GM18867 (cell line): ENCODE data around the gene CLCN7.
A peak's percentile ranks its signal among the peaks of the same experiment; 100 is the strongest.

Experiments used
- ATAC-seq: cut with Tn5 transposase; IDR thresholded peaks from one replicate; pipeline ENCODE4 v1.9.1; 2021; ENCODE audit warnings: mild to moderate bottlenecking, moderate library complexity; ENCODE audit not compliant: unreplicated experiment

Gene CLCN7

DNA sequence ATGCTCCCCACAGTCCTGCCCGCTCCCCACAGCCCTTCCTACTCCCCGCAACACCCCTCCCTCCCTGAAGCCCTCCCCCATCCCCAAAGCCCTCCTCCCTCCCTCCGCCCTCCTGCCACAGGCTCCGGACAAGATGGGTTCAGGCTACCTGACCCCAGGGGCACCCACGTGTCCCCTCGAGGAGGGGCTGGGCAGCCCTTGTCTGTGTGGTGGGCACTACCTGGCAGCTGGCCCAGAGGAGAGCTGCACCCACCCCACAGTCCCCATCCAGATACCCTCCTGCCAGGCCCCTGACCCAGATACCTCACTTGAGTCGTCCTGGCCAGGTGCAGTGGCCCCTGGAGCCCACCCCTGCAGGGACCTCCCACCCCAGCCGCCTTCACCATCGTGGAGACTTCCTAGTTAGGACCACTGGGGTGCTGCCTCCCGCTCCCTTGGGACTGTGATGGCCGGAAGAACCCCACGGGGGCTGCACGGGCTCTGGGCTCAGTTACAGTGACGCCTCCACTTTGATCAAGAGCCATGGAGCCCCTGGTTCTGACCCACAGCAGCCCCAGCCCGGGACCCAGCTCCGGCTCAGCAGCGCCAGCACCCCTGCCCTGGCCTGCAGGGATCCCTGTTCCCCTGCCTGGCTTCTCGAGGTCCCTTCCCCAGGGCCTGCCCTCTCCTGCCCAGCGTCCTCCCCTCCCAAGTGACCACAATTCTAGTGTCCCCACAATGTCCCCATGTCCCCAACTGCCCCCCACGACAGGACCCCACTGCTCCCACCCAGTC, 43.1 kb downstream of the CLCN7 start:
- no peak for ATAC-seq

DNA sequence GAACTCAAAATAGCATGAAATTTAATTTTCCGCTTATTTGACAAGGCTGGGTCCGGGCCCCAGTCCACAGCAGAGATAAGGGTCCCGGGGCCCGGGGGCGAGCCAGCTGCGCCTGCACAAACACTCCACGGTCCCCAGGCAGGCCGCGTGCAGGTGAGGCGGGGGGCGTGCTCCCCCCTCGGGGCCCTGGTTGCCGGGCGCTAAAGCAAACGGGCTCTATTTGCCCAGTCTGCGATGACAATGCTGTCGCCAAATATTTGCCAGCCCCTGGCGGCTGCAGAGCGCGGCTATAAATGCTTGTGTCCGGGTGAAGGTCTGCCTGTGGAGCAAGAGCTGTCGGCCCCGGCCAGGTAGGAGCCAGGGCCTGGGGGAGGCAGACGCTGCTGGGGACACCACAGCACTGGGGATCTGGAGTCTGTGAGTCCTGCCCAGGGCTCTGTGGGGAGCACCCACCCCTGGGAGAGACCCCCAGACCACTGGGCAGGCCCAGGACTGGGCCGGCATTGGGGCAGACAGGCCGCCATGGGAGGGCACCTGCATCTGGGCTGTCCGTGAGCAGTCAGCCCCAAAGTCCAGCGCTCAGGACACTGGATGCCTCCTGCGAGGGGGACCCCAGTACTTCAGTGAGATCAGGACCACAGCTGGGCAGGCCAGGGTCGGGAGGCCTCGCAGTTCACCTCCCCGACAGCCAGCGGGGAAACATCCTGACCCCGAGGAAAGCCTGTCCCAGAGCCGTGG, 43.9 kb downstream of the CLCN7 start, which contains the start of gene PERCC1:
PERCC1 (plus strand) TSS at position 320 of the 738 bp plus-strand sequence. CDS start 1,516 bp downstream, outside the sequence.
- ATAC-seq: no peak

DNA sequence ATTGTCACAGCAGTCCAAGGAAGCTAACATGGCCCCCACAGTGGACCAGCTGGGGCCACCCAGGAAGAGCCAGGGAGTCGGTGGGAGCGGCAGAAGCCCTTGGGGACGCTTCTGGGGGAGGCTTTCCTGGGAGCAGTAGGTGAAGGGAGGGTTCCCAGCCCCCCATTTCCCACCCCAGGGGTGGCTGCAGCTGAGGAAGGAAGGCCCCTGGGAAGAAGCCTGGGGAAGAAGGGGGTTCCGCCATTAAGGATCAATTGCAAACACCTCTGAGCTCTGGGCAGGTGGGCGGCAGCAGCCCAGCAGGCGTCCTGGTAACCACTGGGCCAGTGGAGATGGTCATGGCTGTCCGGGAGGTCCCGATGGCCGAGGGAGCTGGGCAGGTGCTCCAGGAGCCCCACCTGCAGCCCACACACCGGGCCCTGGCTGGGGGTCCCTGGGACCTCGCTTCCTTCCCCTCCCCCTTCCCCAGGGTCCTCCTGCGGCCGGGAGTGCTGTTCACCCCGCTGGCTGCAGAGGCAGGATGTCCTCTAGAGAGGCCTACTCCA, 44.5 kb downstream of the CLCN7 start:
- no peak for ATAC-seq

DNA sequence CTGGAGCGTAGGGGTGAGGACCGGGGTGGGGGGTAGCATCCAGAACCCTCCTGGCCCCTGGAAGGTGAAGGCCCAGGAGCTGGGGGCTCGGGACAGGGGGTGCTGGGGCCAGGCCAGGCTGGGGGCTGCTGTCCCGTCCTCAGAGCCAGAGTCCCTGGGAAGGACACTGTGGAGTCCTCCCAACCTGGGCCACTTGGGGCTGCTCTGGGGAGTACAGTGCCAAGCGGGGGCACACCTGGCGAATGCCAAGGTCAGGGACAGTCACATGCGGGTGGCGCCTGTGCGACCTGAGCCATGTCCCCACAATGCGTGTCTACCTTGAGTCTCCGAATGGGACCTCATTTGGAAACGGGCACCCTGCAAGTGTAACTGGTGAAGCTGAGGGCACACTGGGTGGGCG, 45.2 kb downstream of the CLCN7 start:
- ATAC-seq: no peak

DNA sequence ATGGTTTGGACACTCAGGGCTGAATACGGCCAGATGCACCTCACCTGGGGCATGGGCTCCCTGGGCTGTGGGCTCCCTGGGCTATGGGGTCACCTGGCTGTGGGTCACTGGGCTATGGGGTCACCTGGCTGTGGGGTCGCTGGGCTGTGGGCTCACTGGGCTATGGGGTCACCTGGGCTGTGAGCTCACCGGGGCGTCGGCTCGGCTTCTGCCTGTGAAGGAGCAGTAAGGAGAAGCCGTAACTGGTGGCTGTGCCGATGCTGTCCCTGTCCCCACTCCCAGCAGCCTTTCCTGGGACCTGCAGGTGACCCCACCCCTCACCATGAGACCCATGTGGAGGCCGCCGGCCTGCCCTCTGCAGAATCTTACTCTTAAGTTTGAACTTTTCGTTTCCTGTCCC, 45.8 kb downstream of the CLCN7 start:
- ATAC-seq: no peak

DNA sequence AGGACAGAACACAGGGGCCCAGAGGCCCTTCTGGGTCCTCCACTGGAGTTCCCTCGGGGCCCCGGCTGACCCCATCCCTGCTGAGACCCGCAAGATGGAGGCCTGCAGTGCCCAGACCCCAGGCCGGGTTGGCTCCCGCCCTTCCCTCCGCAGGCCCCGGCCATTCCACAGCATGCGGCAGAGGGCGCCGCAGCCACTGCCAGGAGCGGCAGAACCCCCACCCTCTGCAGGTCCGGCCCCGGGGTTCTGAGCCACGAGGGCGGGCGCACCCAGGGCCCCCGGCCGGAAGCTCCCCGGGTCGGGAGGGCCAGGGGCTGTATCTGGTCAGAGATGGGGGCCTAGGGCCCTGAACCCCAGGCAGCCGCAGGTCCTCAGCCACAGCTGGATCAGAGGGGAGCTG, 46.3 kb downstream of the CLCN7 start:
- no peak for ATAC-seq

DNA sequence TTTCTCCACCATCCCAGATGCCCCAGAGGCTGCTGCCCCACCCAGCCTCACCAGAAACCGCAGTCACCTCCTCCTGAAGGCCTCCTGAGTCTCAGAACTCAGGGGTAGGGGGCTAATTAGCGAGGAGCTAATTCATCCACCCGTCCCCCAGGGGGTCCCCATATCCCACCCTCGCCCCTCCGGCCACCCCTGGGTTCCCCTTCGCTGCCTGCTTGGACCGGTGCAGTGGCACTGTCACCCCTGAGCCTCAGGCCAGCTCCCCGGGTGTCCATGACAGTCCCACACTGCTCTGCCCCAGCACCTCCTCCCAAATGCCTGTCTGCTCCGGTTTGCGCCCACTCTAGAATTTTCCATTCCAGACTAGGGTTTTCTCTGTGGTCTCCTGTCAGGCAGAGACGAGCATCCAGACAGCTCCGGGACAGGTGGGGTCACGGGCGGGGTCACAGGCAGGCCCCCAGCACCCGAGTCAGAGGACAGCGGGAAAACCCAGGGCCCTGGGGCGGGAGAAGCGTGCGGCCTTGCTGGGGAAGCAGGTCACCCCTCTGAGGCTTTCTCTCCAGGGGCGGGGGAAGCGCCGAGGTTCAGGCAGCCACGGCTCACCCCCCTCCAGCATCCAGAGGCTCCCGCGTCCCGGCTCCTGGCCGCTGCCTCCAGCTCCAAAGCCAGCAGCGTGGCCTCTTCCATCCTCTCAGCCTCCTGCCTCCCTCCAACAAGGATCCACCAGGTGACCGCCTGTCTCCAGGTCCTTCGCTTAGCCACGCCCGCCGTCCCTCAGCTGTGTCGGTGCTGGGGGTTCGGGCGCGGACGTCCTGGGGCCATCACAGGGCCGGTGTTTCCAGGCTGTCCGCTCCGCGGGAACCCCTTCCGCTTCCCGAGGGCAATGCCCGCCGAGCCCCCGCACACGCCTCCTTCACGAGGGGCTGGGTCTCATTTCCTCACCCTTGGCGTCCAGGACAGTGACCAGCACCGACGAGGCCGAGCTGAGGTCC, 47.1 kb downstream of the CLCN7 start:
- ATAC-seq: no peak

DNA sequence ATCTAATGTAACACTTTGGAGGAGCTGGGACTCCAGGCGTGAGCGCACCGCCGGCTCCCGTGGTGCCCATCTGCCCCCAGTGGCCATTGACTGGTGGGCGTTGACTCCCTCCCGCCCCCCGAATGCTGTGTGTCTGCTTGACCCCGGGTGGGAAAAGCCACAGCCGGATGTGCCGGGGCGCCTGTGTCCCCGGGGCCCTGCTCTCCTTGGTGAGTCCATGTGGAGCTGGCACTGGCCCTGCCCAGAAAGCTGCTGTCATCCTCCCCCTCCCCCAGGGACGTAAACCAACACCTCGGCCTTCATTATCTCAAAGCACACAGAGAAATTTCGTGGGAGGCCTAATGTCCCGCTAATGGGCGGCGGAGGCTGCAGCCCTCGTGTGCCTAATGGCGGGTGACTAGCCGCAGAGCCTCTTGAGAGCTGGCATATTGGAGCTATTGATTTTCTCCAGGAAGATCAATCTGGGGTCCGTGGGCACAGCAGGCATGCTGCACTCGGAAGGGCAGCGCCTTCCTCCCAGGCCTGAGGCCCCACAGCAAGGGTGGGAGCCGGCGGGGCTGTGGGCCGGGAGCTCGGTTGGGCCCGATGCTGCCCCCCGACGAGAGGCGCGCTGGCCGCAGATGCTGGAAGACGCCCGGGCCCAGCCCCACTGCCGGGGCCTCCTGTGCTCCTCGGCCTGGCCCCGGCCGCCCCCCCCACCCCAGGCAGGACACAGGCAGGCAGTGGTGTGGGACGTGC, 47.9 kb downstream of the CLCN7 start:
- ATAC-seq: no peak

DNA sequence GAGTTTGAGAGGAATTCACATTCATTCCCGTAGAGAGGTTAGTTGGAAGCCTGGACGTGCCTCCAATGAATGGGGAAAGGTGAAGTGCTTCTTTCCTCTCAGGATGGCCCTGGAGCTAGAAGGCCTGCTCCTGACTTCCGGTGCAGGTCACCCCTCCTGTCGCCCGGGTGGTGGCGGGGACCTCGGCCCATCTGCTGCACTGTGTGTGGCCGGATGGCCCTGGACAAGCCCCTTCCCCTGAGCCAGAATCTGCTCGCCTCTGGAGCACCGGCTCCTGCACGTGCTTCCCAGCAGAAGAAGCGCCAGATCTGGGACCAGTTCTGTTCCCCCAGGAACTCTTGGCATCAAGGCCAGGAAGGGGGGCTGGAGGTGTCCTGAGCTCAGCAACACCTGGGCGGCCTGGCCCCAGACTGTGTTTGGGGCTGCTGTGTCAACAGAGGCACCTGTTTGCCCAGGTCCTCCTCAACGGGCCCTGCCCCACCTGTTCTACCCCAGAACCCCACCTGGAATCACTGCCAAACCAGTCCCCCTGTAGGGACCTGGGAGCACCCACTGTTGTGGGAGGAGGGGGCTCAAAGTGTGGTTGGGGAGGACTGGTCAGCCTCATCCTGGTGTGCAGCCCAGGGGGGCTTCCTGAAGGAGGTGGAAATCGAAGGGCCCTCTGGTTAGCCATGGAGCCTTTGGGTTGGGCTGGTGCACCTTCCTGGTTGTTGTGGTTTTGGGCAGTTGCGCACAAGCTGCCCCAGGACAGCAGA, 49.0 kb downstream of the CLCN7 start:
- ATAC-seq: no peak

DNA sequence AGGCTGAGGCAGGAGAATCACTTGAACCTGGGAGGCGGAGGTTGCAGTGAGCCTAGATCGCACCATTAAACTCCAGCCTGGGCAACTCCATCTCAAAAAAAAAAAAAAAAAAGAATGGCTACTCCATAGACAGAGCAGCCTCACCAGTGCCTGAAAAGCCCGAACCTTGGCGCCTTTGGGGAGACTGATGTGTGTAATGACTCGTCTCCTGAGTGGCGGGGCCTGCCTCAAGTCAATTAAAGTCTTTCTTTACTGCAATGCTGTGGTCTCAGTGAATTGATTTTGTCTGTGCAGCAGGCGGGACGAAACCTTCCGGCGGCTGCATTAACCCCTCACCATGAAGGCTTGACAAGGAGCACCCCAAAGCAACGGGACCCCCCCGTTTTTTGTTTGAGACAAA, 50.8 kb downstream of the CLCN7 start:
- no peak for ATAC-seq

DNA sequence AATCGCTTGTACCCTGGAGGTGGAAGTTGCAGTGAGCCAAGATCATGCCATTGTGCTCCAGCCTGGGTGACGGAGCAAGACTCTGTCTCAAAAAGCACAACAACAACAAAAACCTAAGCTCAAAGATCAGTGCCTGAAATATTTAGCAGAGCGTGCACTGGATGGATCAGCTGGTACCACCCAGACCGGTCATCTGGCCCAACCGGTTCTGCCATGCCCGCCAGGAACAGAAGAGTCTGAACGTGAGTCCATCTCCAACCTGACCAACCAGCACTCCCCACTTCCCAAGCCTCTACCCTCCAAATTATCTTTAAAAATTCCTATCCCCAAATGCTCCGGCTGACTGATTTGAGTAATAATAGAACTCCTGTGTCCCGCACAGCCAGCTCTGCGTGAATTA, 52.8 kb downstream of the CLCN7 start:
- no peak for ATAC-seq

DNA sequence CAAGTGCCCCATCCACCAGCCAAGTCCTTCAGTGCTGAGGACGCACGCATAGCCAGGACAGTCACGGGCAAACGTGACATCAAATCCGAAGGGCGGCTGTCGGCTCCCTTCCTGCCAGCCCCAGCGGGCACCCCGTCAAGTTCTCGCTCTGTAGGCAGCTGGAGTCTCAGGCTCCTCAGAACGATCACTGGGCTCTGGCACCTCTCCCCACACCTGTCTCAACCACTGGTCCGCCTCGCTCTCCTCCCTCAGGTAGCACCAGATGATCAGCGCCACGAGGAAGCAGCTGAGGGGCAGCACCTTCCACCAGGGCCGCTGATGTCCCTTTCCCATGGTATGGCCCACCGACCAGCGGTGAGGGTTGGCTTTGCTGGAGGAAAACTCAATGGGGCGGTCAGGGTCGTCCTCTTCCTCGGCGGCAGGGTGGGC, 54.7 kb downstream of the CLCN7 start:
- peak; percentile 20 for ATAC-seq

DNA sequence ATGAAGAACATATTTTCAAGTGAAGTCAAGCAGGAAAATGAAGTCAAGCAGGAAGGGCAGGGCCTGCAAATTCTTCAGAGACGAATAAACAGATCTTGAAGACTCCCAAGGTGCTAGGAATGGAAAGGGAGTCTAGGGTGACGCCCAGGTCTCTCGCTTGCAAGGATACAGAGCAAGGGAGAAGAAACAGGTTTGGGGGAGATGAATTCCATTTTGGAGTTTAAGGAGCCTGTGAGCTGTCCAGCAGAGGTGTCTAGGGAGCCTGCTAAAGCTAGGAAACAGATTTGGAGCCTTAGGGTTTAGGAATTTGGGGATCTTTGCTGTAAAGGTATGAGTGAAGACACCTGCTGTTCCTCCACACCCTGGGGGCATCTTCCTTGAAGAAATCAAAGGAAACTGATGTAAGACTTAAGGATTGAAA, 58.3 kb downstream of the CLCN7 start:
- ATAC-seq: no peak

DNA sequence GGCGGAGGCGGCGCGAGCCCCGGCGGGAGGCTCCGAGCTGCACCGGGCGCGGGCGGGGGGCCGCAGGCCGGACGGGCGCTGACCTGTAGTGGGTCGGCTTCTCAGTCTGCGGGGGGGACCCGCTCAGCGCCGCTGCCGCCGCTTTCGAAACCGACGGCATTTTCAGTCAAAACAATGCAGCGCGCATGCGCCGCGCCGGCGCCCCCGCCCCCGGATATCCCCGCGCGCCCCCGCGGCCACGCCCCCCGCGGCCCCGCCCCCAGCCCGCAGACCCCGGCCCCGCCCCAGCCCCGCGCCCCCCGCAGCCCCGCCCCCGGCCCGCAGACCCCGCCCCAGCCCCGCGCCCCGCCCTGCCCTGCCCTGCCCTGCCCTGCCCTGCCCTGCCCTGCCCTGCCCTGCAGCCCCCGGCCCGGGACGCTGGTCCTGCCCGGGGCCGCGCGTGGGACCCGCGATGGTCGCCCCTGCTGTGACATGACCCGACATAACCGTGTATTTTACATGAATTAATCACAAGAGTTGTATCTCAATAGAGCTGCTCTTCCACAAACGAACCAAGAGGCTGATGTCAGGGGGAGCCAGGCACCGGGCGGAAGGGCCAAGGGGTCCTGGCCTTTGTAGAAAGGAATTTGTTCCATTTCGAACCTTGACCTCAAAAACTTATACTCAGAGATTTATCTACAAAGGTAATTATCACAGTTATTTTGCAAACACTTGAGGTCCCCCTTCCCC, 60.1 kb downstream of the CLCN7 start, which contains the start of gene UNKL:
UNKL (minus strand) TSS at position 173 of the 729 bp plus-strand sequence; CDS start at position 160, 13 bp downstream.
- ATAC-seq: peak; percentile 46

DNA sequence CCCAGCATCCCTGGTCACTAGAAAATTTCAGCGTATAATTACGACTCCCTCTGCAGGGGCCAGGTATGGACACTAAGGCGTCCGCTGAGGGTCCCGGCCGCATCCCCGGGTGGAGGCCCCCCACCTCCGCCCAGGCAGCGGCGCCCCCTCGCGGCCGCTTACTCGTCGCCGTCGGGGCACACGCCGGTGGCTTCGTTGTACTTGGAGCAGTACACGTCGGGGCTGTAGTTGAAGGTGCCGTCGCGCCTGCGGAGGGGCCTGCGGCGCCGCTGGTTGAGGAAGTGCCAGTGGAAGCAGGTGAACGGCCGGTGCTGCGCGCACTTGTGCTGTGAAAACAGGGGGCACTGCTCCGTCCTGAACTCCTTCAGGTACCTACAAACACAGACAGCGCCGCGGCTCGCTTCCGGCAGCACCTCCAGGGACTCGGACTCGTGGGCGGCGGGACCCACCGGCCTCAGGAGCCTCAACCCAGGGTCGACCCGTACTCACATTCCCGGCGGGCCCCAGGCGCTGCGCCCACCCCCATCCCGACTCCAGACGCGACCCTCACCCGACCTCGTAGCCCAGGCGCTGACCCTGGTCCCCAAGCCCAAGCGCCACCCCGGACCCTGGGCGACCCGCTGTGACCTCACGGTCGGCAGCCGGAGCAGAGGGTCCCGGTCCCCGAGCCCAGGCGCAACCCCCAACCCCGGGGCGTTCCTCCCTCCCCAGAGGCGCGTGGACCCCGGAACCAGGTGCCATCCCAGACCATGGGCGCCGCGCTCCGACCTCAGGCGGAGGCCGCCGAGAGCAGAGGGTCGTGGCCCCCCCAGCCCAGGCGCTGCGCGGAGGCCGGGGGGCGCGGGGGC, 60.9 kb downstream of the CLCN7 start:
- ATAC-seq: peak; percentile 31

DNA sequence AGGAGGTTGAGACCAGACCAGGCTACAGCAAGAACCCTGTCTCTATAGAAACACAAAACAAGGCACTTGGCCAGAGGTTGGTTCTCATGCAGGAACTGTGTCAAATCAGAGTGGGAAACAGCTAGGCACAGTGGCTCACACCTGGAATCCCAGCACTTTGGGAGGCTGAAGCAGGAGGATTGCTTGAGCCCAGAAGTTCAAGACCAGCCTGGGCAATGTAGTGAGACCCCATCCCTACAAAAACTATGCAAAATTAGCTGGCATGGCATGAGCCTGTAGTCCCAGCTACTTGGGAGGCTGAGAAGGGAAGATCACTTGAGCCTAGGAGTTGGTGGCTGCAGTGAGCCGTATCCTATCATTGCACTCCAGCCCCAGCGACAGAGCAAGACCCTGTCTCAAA, 62.0 kb downstream of the CLCN7 start:
- ATAC-seq: no peak

DNA sequence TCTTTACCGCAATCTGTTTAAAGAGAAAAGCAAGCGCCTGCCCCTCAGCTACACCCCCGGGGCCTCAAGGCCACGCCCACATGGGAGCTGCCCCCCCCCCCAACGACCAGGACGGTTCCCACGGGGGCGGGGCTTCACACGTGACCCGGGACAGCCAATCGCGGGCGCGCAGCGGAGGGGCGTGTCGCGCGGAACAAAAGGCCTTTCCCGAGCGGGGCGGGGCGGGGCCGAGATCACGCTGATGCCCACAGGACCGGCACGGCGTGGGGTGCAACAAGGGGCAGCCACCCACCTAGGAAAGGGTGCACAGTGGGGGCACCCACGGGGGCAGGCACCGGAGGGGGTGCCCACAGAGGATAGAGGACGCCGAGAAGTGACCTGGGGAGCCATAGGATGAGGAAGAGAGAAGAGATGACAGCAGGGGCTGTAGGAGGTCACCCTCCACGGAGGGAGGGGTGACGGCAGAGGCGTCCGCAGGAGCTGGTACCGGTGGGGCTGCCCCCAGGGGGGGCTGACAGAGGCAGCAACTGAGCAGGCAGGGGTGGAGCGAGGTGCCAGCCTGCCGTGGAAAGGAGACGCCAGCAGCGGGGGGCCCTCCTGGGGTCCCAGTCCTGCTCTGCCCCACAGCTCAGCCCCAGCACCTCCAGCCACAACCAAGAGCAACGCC, 66.5 kb downstream of the CLCN7 start:
- ATAC-seq: peak; percentile 70
